Gastroesophageal sphincter (tissue), 4 donors: ENCODE measurements around the gene TMTC2. TPM values are rescaled to one million over a fixed set of nuclear protein-coding genes. Genes with fewer than 3 reads are reported as not detected.

Experiments
- ATAC-seq: fragments of 150-250 bp; one replicate; pipeline ENCODE4 v1.9.1; 2016; ENCODE audit warnings: mild to moderate bottlenecking, moderate library complexity
- H3K27ac ChIP-seq, 4 donors: fragments of 200-600 bp; sonication (generic) in 3 of 4; 1 replicate in 3 of 4; 2 replicates in 1 of 4; pipeline ENCODE4 v1.5.1; 2016 to 2019
- H3K27me3 ChIP-seq: fragments of 200-600 bp; sonication (generic); one replicate; pipeline ENCODE4 v1.5.1; 2019
- H3K36me3 ChIP-seq, 2 donors: fragments of 200-600 bp; sonication (generic); one replicate each; pipeline ENCODE4 v1.5.1; 2019; ENCODE audit warnings: control low read depth in 1 of 2
- H3K4me1 ChIP-seq, 3 donors: fragments of 200-600 bp; sonication (generic); 1 replicate in 2 of 3; 2 replicates in 1 of 3; pipeline ENCODE4 v1.5.1; 2016 to 2019; ENCODE audit warnings: control low read depth in 2 of 3
- H3K4me3 ChIP-seq, 2 donors: fragments of 200-600 bp; sonication (generic); one replicate each; pipeline ENCODE4 v1.5.1; 2019; ENCODE audit warnings: mild to moderate bottlenecking in 1 of 2, moderate library complexity in 1 of 2
- H3K9me3 ChIP-seq, 3 donors: fragments of 200-600 bp; sonication (generic); one replicate each; pipeline ENCODE4 v1.5.1; 2017 to 2019; ENCODE audit warnings: control low read depth in 2 of 3
- CTCF ChIP-seq, 4 experiments: fragments of 200-600 bp in 2 of 4; fragments of 450-650 bp in 2 of 4; sonication (generic) in 1 of 4; IDR thresholded peaks; one replicate each; pipeline ENCODE4 v1.5.1; 2017 to 2019; ENCODE audit warnings: antibody characterized with exemption in 4 of 4, mild to moderate bottlenecking in 2 of 4, moderate library complexity in 2 of 4
- EP300 ChIP-seq: sonication (generic); formaldehyde crosslinking; IDR thresholded peaks from one replicate; pipeline ENCODE4 v1.6.1; 2017; ENCODE audit warnings: antibody characterized with exemption, mild to moderate bottlenecking
- POLR2A ChIP-seq, 2 donors: fragments of 450-650 bp; IDR thresholded peaks; one replicate each; pipeline ENCODE4 v1.6.1; 2017; ENCODE audit warnings: antibody characterized with exemption in 2 of 2, mild to moderate bottlenecking in 2 of 2, moderate library complexity in 1 of 2
- POLR2AphosphoS5 ChIP-seq: sonication (generic); formaldehyde crosslinking; IDR thresholded peaks from one replicate; pipeline ENCODE4 v1.6.1; 2017; ENCODE audit warnings: antibody characterized with exemption
- WGBS, 2 donors: methylation state at CpG; one replicate each; pipeline ENCODE4 v1.1.5; 2018; ENCODE audit warnings: low coverage in 1 of 2; 5-methylcytosine and 5-hydroxymethylcytosine counted together
- total RNA-seq, 4 donors: library from RNA; depleted of rRNA; stranded (reverse); fragments of >200 nt; gene quantifications; one replicate each; pipeline ENCODE4 v1.1.0, GENCODE V29; 2016

TMTC2 gene
- total RNA-seq, 4 donors from 2014 or later, result 7.4 to 21.8 (median 16.0) TPM

- H3K9me3 ChIP-seq, result no peaks in the 10 kb centered on the region
- TF ChIP-seq EP300 (no peak), POLR2AphosphoS5 (no peak), CTCF (IDR thresholded peaks at IDR 0.05) (no peak), POLR2A (IDR thresholded peaks at IDR 0.05) (no peak)
- H3K27me3 ChIP-seq, result no peaks in the 10 kb centered on the region
- no peaks in the 10 kb centered on the region for H3K36me3 ChIP-seq
- no peak overlapping the region for H3K4me3 ChIP-seq
- ATAC-seq, result no peak
- H3K27ac ChIP-seq, result peak overlapping the region in 1 of 4 donors; percentile 36
- H3K4me1 ChIP-seq, result peaks cover 0 to 3% (median 0%) of the 10 kb centered on the region in 3 donors
- 51 to 72% methylated on average over 3 to 4 of the region's 5 CpGs for WGBS, 2 donors
Measured at GRCh38 chr12:82774666-82775065, 88.0 kb downstream of the TMTC2 start.

DNA sequence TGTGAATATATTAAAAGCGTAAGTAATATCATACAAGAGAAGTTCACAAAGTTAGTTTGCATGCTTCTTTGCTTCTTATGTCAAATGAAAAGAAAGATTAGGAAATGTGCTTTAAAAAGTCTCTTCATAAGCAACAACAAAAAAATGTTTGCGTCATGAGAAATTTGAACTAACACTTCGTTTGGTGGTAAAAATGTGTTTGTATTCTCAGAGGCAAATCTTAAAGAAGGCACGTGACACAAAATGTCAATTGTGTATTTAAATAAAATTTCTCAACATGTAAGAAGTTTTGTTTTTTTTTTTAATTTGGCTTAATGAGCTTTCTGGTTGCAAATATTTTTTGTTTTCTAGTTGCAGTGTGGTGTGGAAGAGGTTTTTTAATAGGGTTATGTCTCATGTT lies 93.8 kb downstream of the TMTC2 start:
- no peak for ATAC-seq
- TF ChIP-seq CTCF (IDR thresholded peaks at IDR 0.05), result no peak
- no peak for TF ChIP-seq POLR2A (IDR thresholded peaks at IDR 0.05)
- TF ChIP-seq EP300, result no peak
- no peak for TF ChIP-seq POLR2AphosphoS5
- Histone ChIP-seq H3K4me1 (no peaks in the 10 kb centered on the region), H3K27me3 (no peaks in the 10 kb centered on the region), H3K4me3 (no peak overlapping the region), H3K36me3 (no peaks in the 10 kb centered on the region), H3K9me3 (no peaks in the 10 kb centered on the region), H3K27ac (no peak overlapping the region)
- 66 to 77% methylated on average over 4 of the region's 4 CpGs for whole genome bisulfite sequencing, 2 donors

- ATAC-seq, result no peak
- WGBS, 2 donors, result 77 to 81% methylated on average over 4 to 5 of the region's 5 CpGs
- Histone ChIP-seq H3K36me3 (no peaks in the 10 kb centered on the region), H3K4me1 (no peaks in the 10 kb centered on the region), H3K9me3 (no peaks in the 10 kb centered on the region), H3K27ac (peak overlapping the region in 1 of 4 donors; percentile 13), H3K4me3 (no peak overlapping the region), H3K27me3 (no peaks in the 10 kb centered on the region)
- TF ChIP-seq POLR2A (IDR thresholded peaks at IDR 0.05) (no peak), POLR2AphosphoS5 (no peak), EP300 (no peak), CTCF (IDR thresholded peaks at IDR 0.05) (no peak)
Measured at GRCh38 chr12:82781309-82781997, 94.7 kb downstream of the TMTC2 start.

DNA sequence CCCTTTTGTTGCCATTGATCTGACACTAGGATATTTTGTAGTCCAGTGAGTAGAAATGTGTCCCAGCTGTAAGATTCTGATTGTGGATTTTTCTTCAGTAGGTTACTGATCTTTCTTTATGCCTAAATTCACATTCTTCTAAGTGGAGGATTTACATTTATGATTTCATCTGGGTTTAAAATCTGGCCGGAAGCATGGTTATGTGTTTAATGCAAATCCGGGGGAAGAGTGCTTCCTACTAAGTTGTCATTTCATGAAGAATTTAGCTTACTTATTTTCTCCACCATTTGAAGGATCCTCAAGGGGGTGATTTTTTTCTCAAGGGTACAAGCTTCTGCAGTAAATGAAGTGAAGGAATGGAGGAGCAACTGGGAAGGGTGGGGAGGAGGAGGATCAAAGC lies 96.7 kb downstream of the TMTC2 start:
- ATAC-seq, result no peak
- TF ChIP-seq POLR2AphosphoS5, result no peak
- no peak for TF ChIP-seq POLR2A (IDR thresholded peaks at IDR 0.05)
- no peak for TF ChIP-seq EP300
- no peak for TF ChIP-seq CTCF (IDR thresholded peaks at IDR 0.05)
- H3K4me3 ChIP-seq, result no peak overlapping the region
- H3K36me3 ChIP-seq, result no peaks in the 10 kb centered on the region
- H3K27me3 ChIP-seq, result no peaks in the 10 kb centered on the region
- H3K27ac ChIP-seq, result no peak overlapping the region
- H3K9me3 ChIP-seq, result no peaks in the 10 kb centered on the region
- WGBS, 2 donors, result 55 to 100% methylated on average over 2 of the region's 2 CpGs
- no peaks in the 10 kb centered on the region for H3K4me1 ChIP-seq

GRCh38 chr12:82787016-82787415 lies 100.3 kb downstream of the TMTC2 start:
- Histone ChIP-seq H3K27ac (no peak overlapping the region), H3K9me3 (no peaks in the 10 kb centered on the region), H3K27me3 (no peaks in the 10 kb centered on the region), H3K36me3 (no peaks in the 10 kb centered on the region), H3K4me3 (no peak overlapping the region), H3K4me1 (no peaks in the 10 kb centered on the region)
- WGBS, 2 donors, result 78 to 90% methylated on average over 1 of the region's 1 CpG
- TF ChIP-seq CTCF (IDR thresholded peaks at IDR 0.05) (no peak), EP300 (no peak), POLR2AphosphoS5 (no peak), POLR2A (IDR thresholded peaks at IDR 0.05) (no peak)
- no peak for ATAC-seq
